ENCODE measurements around the gene PKN2. TPM values are rescaled to one million over a fixed set of nuclear protein-coding genes. Genes with fewer than 3 reads are reported as not detected.
A peak's percentile ranks its signal among the peaks of the same experiment; 100 is the strongest.

Gene PKN2
- total and polyA plus RNA-seq, 2 of the 8 experiments (the other 6 are each of a cell fraction or from before 2014, with no cell fraction given) = 7.8 to 32.0 TPM

- Histone ChIP-seq H3K23ac (ENCODE audit: insufficient read length) (no peak overlapping the region), H3K79me1 (ENCODE audit: low read depth, low read length) (no peaks in the 10 kb centered on the region), H2AFZ (ENCODE audit: low read length) (no peak overlapping the region), H3K4me1 (replicated peaks in 1 of 4; ENCODE audit: control insufficient read depth in 3 of 4, insufficient read depth in 4 of 4, low read length in 3 of 4) (no peaks in the 10 kb centered on the region), H3K56ac (replicated peaks; ENCODE audit: insufficient read length, low read depth, low read length) (no peak overlapping the region), H2BK120ac (replicated peaks; ENCODE audit: low read depth, low read length) (no peak overlapping the region), H2BK15ac (ENCODE audit: low read length) (no peak overlapping the region), H3K14ac (ENCODE audit: insufficient read length) (no peak overlapping the region), H3K9ac (replicated peaks in 1 of 4; ENCODE audit: extremely low read depth in 1 of 4, low read depth in 3 of 4, low read length in 3 of 4) (no peak overlapping the region), H2BK12ac (ENCODE audit: low read depth, low read length) (no peak overlapping the region), H4K91ac (replicated peaks; ENCODE audit: insufficient read length, low read length) (no peak overlapping the region), H4K20me1 (replicated peaks in 1 of 2; ENCODE audit: control insufficient read depth in 1 of 2, insufficient read depth in 2 of 2, low read length in 2 of 2) (no peaks in the 10 kb centered on the region), H3K23me2 (ENCODE audit: low read depth, low read length) (no peaks in the 10 kb centered on the region), H3K4me2 (ENCODE audit: insufficient read depth in 1 of 2, low read depth in 2 of 2, low read length in 2 of 2) (no peak overlapping the region), H3K9me3 (ENCODE audit: insufficient read depth in 2 of 2, low read depth in 1 of 2, low read length in 1 of 2) (no peaks in the 10 kb centered on the region), H3K4ac (replicated peaks; ENCODE audit: insufficient read length, low read depth, low read length) (no peak overlapping the region), H3K79me2 (ENCODE audit: control insufficient read depth in 1 of 2, insufficient read depth in 2 of 2, low read length in 2 of 2) (no peaks in the 10 kb centered on the region), H3K27ac (ENCODE audit: low read depth, low read length) (no peak overlapping the region), H3K18ac (ENCODE audit: extremely low read depth, low read length) (no peak overlapping the region), H2AK5ac (ENCODE audit: low read depth, low read length) (no peak overlapping the region), H3K27me3 (replicated peaks in 1 of 4; ENCODE audit: control insufficient read depth in 3 of 4, extremely low read depth in 1 of 4, insufficient read depth in 3 of 4, low read length in 3 of 4) (no peaks in the 10 kb centered on the region), H4K5ac (ENCODE audit: insufficient read length, low read depth, low read length) (no peak overlapping the region), H4K8ac (ENCODE audit: extremely low read depth, insufficient read depth, low read length) (no peak overlapping the region), H3K4me3 (ENCODE audit: extremely low read depth in 1 of 4, insufficient read depth in 2 of 4, low read depth in 3 of 4, low read length in 4 of 4) (no peak overlapping the region), H2BK5ac (ENCODE audit: low read depth, low read length) (no peak overlapping the region), H3K36me3 (ENCODE audit: control insufficient read depth in 2 of 4, insufficient read depth in 4 of 4, low read length in 3 of 4) (peaks cover 4 to 51% (median 21%) of the 10 kb centered on the region in 4 experiments; a peak in 7 of 8 replicates), H2BK20ac (ENCODE audit: low read length) (no peak overlapping the region)
- TF ChIP-seq YY1 (IDR thresholded peaks at IDR 0.05; ENCODE audit: low read depth, low read length) (no peak), MAFK (IDR thresholded peaks at IDR 0.05; ENCODE audit: low read depth, low read length) (peak; percentile 28; the same call in 1 of the 2 replicates), SIRT6 (IDR thresholded peaks at IDR 0.05; ENCODE audit: low read length) (no peak), JUN (IDR thresholded peaks at IDR 0.05; ENCODE audit: low read depth, low read length) (no peak), CHD1 (IDR thresholded peaks at IDR 0.05; ENCODE audit: low read depth, low read length) (no peak), PHF8 (conservative IDR thresholded peaks at IDR 0.05; ENCODE audit: low read depth, low read length) (no peak)
- 89% methylated on average over 5 of the region's 5 CpGs; no CpG with 5 or more reads in 1 of the 2 experiments for WGBS, 2 experiments (ENCODE audit: extremely low coverage in 1 of 2, insufficient coverage in 1 of 2, insufficient read length in 1 of 2, insufficient replicate concordance in 2 of 2, low coverage in 1 of 2, low lambda C conversion rate in 2 of 2, missing lambda C conversion rate in 1 of 2)
- POLR2A ChIA-PET (ENCODE audit: partially characterized antibody) = interaction anchor here (0.7 kb wide), 1 partner anchor 88 kb away, joined by 3 read pairs; the partner anchor contains the start of gene GTF2B
- FAIRE-seq = no peak
- CTCF ChIA-PET (ENCODE audit: partially characterized antibody) = no interaction called here
- DNase-seq (ENCODE audit: low read depth in 1 of 2, low spot score in 2 of 2) = no peak
Observed at GRCh38 chr1:88803444-88803843, 119.4 kb downstream of the PKN2 start.

Measured in H1 (cell line).